ENCODE results near the gene EML5.
"Not testable (repeated sequence)": the region's sequence is repeated elsewhere in the genome, so short reads cannot be mapped to it uniquely, and the experiment has no call there.

EML5 gene

GRCh38 chr14:88792473-88793258, at the start of gene EML5:
TSS of gene EML5 (minus strand) at chr14:88792953. CDS start at chr14:88792503, 450 bp downstream.
- peak; percentile 83 for DNase-seq (ENCODE audit: low spot score)

GRCh38 chr14:88842414-88842813, 49.7 kb upstream of the EML5 start:
- DNase-seq (ENCODE audit: low spot score), result no peak

DNA sequence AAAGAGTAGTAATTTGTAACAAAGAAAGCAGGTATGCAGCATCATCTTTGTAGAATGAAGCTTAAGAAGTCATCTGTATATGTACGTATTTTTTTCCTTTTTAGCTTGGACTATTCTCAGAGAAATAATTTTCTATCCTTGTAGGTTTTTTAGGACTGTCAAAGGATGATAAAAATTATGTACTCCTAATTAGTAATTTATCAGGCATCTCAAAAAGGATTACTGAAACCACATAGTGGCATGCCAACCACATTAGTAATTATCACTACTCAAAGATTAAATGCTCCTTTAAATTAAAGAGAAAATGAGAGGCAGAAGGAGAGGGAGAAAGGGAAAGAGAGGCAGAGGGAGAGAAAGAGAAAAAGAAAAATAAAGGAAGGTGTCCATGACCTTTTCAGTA, 49.0 kb upstream of the EML5 start:
- no peak for DNase-seq (ENCODE audit: low spot score)

GRCh38 chr14:88840926-88841325, 48.2 kb upstream of the EML5 start:
- no peak for DNase-seq (ENCODE audit: low spot score)

- no peak for DNase-seq (ENCODE audit: low spot score)
Observed at GRCh38 chr14:88838015-88838414, 45.3 kb upstream of the EML5 start.

DNA sequence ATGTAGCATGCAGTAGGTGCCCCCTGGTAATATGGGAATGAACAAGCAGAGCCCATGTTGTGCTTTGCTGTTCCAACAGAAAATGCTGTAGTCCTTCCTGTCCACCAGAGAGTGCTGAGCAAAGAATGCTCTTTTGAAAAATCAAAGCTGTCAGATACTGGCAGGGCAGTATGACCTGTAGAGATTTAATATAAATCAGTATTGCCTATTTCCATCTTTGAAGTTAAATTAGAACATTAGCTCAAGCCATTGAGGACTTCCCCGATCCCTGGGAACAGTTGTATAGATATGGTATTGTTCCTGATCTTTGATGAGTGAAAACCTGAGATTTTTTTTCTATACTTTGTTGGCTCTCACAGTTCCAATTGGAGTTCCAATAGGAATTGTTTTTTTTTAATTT, 44.7 kb upstream of the EML5 start:
- no peak for DNase-seq (ENCODE audit: low spot score)

DNA sequence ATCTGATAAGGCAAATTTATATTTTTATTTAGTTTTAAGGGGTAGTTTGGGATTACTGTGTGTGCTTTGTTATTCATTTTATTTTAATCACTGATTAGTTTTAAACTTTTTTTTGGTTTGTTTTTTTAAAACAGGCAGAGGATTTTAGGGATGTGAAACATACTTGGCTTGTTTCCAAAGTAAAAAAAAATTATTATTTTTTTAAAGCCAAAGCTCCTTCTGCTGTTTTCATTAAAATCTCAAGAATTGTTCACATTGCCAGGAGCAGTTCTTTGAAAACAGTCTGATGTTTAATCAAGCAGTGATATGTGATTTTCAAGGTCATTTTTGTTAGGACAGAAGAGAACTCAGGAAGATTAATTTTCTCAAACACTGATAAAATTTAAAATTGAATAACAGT, 42.9 kb upstream of the EML5 start:
- DNase-seq (ENCODE audit: low spot score), result no peak

DNA sequence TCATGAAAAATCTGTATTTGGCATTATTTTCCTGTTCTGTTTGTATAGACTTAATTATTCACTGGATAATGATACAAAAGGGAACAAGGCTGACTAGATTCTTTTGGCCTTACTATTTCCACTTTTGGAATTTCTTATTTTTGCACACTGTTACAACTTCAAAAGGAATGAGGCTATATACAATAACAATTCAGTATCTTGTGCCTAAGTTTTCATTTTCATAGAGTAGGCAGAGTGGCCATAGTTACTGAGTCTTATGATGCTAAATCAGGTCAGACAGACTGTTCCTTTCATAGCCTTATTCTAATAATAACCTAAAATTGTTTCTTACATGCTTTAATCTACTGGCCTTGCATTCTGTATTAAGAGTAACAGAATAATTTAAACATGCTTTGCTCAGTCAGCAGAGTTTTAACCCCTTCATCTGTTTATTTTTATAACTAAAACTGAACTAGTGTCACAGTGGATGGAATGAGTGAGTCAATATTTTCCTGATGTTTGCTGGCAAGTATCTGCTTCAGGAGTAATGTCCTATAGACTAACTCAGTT, 42.2 kb upstream of the EML5 start:
- DNase-seq (ENCODE audit: low spot score), result no peak

DNA sequence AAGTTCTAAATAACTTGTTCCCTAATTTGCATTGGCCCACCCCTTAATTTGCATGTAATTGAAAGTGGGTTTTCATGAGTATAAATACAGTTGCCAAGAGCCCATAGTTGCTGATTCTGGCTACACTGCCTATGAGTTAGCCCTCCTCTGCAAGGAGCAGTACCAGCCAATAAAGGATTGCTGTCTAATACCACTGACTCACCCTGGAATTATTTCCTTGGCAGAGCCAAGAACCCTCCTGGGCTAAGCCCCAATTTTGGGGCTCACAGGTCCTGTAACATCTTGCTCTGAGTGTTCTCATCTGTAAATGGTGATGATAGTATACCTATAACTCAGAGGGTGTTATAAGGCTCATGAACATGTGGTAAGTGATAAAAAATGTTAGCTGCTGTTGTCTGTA, 38.5 kb upstream of the EML5 start:
- DNase-seq (ENCODE audit: low spot score), result no peak

DNA sequence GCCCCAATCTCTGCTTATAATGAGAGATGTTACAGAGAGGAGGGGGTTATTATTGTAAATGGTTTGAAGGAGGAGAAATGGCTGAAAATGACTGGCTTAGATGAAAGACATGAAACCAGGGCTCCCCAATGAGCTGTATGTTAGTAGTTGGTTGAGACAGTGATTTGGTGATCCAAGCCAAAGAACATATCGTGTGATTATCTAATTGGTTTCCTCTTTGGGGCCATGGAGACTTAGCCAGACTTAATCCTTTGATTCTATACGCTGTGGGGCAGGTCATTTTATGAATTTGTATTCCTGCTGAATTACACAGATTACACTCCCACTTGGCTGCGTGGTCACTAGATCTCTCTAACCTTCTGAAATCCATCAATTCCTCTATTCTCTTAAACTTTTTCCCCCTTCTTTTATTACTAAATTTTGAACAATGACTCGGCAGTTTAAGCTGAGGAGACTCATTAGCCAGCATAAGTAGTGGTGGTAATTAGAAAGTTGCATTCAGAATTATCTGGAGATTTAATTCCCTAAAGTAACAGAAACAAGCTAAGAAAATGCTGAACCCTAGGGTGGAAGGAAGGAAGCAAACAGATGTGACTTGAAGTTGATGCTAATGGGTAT, 37.0 kb upstream of the EML5 start:
- no peak for DNase-seq (ENCODE audit: low spot score)

DNA sequence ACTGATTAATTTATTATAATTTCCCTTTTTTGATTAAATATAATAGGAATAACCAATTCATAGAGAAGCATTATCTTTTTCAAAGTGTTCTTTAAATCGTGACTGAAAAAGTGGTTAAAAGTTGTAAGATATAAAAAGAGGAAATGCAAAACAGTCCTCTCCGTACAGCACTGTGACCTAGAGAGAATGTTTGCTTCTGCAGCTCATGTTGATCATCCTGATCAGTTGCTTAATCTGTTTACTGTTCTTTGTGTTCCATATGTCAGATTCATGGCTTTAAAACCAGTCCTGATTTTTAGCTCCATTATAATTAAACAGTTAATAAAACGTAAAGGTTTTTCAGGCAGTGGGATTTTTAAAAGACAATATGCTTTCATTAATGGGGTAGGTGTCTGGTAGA, 36.4 kb upstream of the EML5 start:
- no peak for DNase-seq (ENCODE audit: low spot score)

- no peak for DNase-seq (ENCODE audit: low spot score)
Observed at GRCh38 chr14:88825503-88825902, 32.8 kb upstream of the EML5 start.

GRCh38 chr14:88825078-88825458, 32.3 kb upstream of the EML5 start:
- no peak for DNase-seq (ENCODE audit: low spot score)

- peak; percentile 83 for DNase-seq (ENCODE audit: low spot score)
Observed at GRCh38 chr14:88824314-88825077, 31.7 kb upstream of the EML5 start, which contains the start of gene TTC8. TSS of gene TTC8 (plus strand) at chr14:88824651. CDS start at chr14:88824708, 57 bp downstream.

DNA sequence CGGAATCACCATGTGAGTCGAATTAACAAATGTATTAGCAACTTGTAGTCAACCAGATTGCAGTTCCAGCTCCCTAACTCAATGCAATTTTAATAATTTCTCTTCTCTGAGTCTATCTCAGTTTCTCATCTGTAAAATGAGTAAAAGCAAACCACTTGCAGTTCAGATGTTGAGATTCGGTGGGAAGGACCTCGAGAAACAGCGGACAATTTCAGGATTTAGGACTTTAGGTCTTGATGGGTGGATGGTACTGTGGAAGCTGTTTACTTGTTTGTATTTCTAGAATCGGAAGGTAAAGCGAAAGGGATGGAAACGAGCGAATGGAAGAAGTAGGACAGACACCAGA, 31.2 kb upstream of the EML5 start:
- DNase-seq (ENCODE audit: low spot score), result no peak

- no peak for DNase-seq (ENCODE audit: low spot score)
Observed at GRCh38 chr14:88821888-88822287, 29.1 kb upstream of the EML5 start.

GRCh38 chr14:88821378-88821777, 28.6 kb upstream of the EML5 start:
- no peak for DNase-seq (ENCODE audit: low spot score)

- DNase-seq (ENCODE audit: low spot score), result not testable (repeated sequence)
Observed at GRCh38 chr14:88819674-88820073, 26.9 kb upstream of the EML5 start.

DNA sequence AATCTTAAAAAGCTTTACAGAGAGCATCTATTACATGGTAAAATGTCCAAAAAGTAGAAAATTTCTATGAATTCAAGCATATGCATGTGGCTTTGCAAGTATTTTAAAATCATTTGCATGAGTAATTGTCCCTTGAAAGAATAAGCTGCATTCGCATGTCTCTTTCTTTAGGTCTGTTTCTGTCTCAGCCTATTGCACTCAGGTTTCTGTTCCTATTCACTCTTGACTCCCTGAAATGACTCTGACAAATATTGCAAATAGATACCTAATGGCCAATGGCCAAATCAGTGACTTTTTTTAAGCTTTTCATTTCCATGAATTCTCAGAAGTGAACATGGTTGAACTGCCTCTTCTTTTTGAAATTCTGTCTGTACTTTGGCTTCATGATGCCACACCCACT, 25.3 kb upstream of the EML5 start:
- DNase-seq (ENCODE audit: low spot score), result no peak

- DNase-seq (ENCODE audit: low spot score), result no peak
Observed at GRCh38 chr14:88815980-88816379, 23.2 kb upstream of the EML5 start.

GRCh38 chr14:88808359-88808758, 15.6 kb upstream of the EML5 start:
- no peak for DNase-seq (ENCODE audit: low spot score)

DNA sequence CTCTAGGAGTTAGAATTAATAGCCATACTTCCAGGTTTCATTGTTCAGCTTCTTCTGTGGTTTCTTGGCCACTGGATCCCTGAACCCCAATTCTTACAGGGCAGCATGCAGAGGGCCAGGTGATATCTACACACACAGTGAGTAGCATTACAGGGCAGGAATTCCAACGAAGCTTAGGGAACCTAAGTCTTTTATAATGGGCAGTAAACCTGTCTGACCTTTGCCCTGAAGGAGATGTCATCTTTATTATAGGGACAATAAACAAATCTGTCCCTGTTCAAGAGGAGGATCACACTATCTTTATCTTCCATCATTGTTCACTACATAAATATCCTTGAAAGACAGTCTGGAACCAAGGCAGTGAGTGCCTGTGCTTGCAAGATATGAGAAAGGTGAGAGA, 11.7 kb upstream of the EML5 start:
- no peak for DNase-seq (ENCODE audit: low spot score)

- DNase-seq (ENCODE audit: low spot score), result no peak
Observed at GRCh38 chr14:88804035-88804434, 11.3 kb upstream of the EML5 start.
